HUES64 (cell line): Measurements from ENCODE around the gene NAB1.

Source experiments
- H3K27ac ChIP-seq: 2 replicates; pipeline ENCODE4 v1.7.0; 2013; ENCODE audit warnings: low read depth, low read length, inconsistent platforms
- H3K27me3 ChIP-seq: 2 replicates; pipeline ENCODE4 v1.6.1; 2013; ENCODE audit warnings: mild to moderate bottlenecking, low read length; ENCODE audit not compliant: insufficient read depth
- H3K36me3 ChIP-seq: 2 replicates; pipeline ENCODE4 v1.6.1; 2013; ENCODE audit warnings: mild to moderate bottlenecking, low read length; ENCODE audit not compliant: insufficient read depth
- H3K4me1 ChIP-seq: 2 replicates; pipeline ENCODE4 v1.6.1; 2013; ENCODE audit warnings: mild to moderate bottlenecking, low read length, moderate library complexity; ENCODE audit not compliant: insufficient read depth
- H3K4me3 ChIP-seq: 2 replicates; pipeline ENCODE4 v1.5.1; 2013; ENCODE audit warnings: mild to moderate bottlenecking, low read length, moderate library complexity
- H3K9ac ChIP-seq: 2 replicates; pipeline ENCODE4 v1.6.1; 2013; ENCODE audit warnings: mild to moderate bottlenecking, low read depth, low read length
- H3K9me3 ChIP-seq: 2 replicates; pipeline ENCODE4 v1.6.1; 2013; ENCODE audit warnings: low read depth, low read length; ENCODE audit not compliant: insufficient read depth
- WGBS: fragments of 150-250, 120-280 bp; methylation state at CpG from one replicate; pipeline ENCODE4 v1.1.7; 2013; ENCODE audit warnings: missing lambda C conversion rate; 5-methylcytosine and 5-hydroxymethylcytosine counted together

NAB1 gene

DNA sequence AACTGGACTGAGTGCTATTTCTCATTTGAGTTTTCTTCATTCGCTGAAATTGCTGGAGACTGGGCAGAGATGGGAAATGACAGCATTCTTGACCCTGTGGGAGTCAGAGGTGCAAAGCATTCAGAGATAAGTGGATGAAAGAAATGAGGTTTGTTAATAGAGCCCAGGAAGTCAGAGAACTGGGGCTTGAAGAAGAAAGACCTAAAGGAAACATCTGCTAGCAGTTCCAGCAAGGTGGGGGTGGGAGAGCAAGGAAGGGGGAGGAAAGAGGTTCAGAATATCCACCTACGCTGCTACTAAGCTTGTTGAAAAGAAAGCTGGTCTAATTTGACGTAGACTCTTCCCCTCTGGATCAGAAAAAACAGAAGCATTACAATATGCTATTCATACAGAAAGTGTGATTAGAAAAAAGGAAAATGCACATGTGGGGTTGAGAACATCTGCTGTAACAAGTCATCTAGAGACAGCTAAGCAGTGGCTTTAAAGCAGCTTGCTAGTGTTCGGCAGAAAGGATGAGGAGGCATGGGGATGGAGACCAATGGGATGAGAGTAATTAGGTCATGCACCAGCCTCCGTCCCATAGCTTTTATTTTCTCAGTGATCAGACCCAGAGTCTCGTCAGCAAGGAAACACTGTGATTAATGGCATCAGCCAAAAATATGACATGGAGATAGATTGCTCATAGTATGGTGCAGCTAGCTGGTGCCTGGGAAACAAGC is 29.7 kb downstream of the NAB1 start:
- H3K9me3 ChIP-seq = no peaks in the 10 kb centered on the region
- peak overlapping the region; percentile 2; the same call in 1 of the 2 replicates for H3K9ac ChIP-seq
- peak overlapping the region; percentile 47; the same call in 1 of the 2 replicates for H3K27ac ChIP-seq
- no peak overlapping the region; the same call in 1 of the 2 replicates for H3K4me3 ChIP-seq
- H3K27me3 ChIP-seq = no peaks in the 10 kb centered on the region
- H3K4me1 ChIP-seq = peaks cover 52% of the 10 kb centered on the region
- peaks cover 5% of the 10 kb centered on the region; the same call in 1 of the 2 replicates for H3K36me3 ChIP-seq
- WGBS = 76% methylated on average over 5 of the region's 6 CpGs

DNA sequence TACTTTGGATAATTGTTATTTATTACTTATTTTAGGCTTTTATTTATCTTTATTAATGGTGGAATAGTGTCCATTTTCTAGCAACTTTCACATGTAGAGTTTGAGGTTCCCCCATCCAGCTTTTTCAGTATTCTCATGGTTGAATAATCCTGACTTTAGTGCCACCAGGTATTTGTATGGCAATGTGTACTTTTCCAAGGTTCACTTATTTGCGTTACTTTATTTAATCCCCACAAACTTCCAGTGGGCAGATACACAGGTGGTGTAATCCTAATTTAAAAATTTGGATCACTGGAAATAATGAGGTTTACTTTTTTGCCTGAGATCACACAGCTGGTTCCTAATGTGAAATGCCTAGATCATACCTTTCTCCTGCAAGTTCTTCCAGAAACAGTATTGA is 30.5 kb downstream of the NAB1 start:
- Histone ChIP-seq H3K9me3 (no peaks in the 10 kb centered on the region), H3K4me1 (peaks cover 52% of the 10 kb centered on the region), H3K4me3 (no peak overlapping the region), H3K27ac (peak overlapping the region; percentile 43; the same call in 1 of the 2 replicates), H3K36me3 (no peaks in the 10 kb centered on the region; the same call in 1 of the 2 replicates), H3K9ac (no peak overlapping the region), H3K27me3 (no peaks in the 10 kb centered on the region)
- WGBS = 100% methylated on average over 1 of the region's 1 CpG

DNA sequence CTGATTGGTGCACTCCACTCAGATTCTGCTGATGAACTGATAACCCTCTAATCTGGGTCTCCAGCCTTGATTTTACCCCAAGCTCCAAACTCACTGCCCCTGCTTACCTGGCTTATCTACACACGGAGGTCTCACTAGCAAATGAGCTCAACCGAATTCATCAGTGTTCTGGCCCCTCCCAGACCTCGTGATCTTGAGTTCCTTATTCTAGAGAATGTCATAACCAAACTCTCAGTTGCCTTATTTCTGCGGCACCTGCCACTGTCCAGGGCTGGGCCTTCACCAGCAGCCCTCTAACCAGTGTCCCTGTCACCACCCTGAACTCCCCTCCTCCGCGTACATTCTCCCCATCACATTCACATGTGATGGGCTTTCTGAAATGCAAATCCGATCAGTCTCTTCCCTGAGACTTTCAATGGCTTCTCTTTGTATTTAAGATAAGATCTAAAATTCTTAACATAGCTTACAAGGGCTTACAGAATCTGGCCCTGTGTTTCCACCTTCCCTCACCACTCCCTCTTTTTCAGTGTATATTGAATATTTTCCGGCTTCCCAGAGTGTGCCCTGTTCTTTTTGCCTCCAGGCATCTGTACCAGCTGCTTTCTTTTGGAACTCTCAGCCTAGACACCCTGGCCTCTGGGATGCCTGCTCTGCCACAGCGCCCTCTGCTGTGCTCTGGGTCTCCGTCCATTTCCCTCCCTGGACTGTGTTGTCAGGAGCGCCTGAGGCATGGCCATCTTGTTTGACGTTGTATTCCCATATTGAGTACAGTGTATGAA is 31.1 kb downstream of the NAB1 start:
- Histone ChIP-seq H3K9me3 (no peaks in the 10 kb centered on the region), H3K4me3 (no peak overlapping the region), H3K36me3 (no peaks in the 10 kb centered on the region; the same call in 1 of the 2 replicates), H3K4me1 (peaks cover 55% of the 10 kb centered on the region), H3K27ac (peak overlapping the region; percentile 43; the same call in 1 of the 2 replicates), H3K27me3 (no peaks in the 10 kb centered on the region), H3K9ac (no peak overlapping the region)
- 44% methylated on average over 12 of the region's 12 CpGs for WGBS

DNA sequence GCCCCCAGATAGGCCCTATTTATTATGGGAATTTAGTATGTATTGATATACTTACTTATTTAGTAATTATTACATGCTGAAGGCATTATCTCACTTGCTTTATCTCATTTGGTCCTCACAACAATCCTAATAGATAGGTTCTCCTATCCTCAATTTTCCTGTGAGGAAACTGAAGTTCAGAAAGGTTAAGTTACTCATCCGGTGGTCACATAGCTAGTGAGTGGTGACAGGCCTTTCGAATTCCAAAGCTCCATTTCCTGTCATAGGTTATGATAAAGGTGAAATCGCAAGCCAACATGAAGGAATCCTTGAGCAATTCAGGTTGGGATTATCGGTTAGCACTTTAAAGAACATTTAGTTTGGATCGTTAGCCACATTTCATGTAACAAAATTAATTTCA is 33.3 kb downstream of the NAB1 start:
- no peaks in the 10 kb centered on the region for H3K9me3 ChIP-seq
- no peak overlapping the region for H3K27ac ChIP-seq
- peaks cover 16% of the 10 kb centered on the region; the same call in 1 of the 2 replicates for H3K36me3 ChIP-seq
- no peak overlapping the region for H3K9ac ChIP-seq
- peaks cover 49% of the 10 kb centered on the region for H3K4me1 ChIP-seq
- no peak overlapping the region for H3K4me3 ChIP-seq
- WGBS = 97% methylated on average over 4 of the region's 5 CpGs
- no peaks in the 10 kb centered on the region for H3K27me3 ChIP-seq

DNA sequence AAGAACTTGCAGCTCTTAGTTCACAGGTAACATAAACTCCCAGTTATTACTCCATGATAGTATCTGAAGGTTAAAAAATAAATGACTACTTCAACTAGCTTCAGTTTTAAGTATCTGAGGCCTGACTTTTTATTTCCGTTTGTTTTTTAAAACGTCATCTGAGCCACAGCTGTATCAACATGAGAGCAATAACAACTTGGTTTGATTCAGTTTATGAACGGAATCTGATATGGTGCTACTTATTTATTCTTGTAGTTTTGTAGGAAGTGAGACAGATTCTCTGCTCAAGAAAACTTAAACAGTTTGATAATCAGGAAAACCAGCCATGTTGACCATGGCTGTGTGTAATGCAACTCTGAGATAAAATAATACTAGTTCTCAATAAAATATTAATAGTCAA is 34.9 kb downstream of the NAB1 start:
- H3K9me3 ChIP-seq = no peaks in the 10 kb centered on the region
- 91% methylated on average over 3 of the region's 3 CpGs for WGBS
- H3K4me3 ChIP-seq = no peak overlapping the region
- no peaks in the 10 kb centered on the region for H3K27me3 ChIP-seq
- no peak overlapping the region for H3K9ac ChIP-seq
- peaks cover 30% of the 10 kb centered on the region; the same call in 1 of the 2 replicates for H3K36me3 ChIP-seq
- H3K4me1 ChIP-seq = peaks cover 34% of the 10 kb centered on the region
- H3K27ac ChIP-seq = no peak overlapping the region

DNA sequence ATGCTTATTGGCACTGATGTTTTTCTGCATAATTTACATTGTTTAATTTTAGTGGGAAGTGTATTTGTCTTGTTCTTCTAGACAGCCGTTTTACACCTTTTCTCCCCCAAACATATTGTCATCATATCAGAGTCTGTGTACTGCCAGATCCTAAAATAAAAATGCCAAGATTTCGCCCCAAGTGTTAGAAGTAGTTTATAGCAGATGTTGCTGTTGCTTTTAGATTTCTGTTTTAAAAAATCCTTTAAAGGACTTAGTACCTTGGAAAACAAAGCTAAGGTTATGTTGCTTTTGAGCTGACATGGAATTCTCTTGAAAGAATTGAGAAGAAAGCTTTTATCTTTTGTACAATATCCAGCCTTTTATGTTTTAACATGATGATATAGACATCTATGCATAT is 36.0 kb downstream of the NAB1 start:
- Histone ChIP-seq H3K36me3 (peaks cover 36% of the 10 kb centered on the region; the same call in 1 of the 2 replicates), H3K9me3 (no peaks in the 10 kb centered on the region), H3K27me3 (no peaks in the 10 kb centered on the region), H3K4me1 (peaks cover 24% of the 10 kb centered on the region), H3K9ac (no peak overlapping the region), H3K4me3 (no peak overlapping the region), H3K27ac (no peak overlapping the region)
- 82% methylated on average over 1 of the region's 2 CpGs for WGBS

DNA sequence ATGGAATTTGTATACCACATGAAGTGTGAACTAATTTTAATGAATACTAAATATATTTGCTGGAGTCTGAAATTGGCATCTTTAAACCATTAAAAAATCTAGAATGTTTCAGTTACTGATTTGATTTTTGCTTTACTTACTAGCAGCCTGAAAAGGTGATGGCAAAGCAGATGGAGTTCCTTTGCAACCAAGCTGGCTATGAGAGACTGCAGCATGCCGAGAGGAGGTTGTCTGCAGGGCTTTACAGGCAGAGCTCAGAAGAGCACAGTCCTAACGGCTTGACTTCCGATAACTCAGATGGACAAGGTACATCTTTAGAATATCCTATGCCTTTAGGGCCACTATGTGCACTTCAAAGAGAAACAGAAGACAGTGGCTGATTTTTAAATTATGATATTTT is 36.5 kb downstream of the NAB1 start:
- H3K9me3 ChIP-seq = no peaks in the 10 kb centered on the region
- no peak overlapping the region for H3K4me3 ChIP-seq
- 80% methylated on average over 3 of the region's 3 CpGs for WGBS
- peaks cover 20% of the 10 kb centered on the region for H3K4me1 ChIP-seq
- H3K27me3 ChIP-seq = no peaks in the 10 kb centered on the region
- H3K36me3 ChIP-seq = peaks cover 40% of the 10 kb centered on the region
- no peak overlapping the region for H3K9ac ChIP-seq
- H3K27ac ChIP-seq = no peak overlapping the region

DNA sequence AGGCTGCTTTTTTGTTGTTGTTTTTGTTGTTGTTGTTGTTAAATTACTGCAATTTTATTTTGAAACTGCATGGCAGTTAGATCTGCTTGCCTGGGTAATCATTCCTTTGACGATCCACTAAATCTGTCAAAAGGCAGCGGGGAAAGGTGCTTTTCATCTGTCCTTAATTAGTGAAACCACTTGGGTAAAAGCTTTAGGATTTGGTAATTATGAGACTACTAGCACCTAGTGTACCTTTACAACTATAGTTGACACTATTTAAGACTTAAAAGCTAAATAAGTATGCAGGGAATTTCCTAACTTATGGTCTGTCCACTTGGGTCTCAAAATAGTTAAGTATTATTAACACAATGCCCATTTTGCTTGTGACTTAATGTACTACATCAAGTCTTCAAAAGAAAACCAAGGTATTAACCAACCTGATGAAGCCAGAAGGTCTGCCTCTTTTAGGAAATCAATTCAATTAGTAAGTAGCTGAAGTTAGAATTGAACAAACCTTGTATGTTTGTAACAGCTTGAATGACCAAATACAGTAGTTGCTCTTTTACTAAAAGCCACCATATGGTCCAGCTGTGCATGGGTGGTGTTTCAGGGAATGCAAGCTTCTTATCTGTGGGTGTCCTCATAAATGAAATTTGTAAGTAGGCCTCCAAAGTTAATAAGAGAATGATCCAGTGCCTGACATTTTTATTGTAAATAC is 44.8 kb downstream of the NAB1 start:
- Histone ChIP-seq H3K27me3 (no peaks in the 10 kb centered on the region), H3K4me3 (no peak overlapping the region), H3K27ac (no peak overlapping the region), H3K4me1 (peaks cover 25% of the 10 kb centered on the region), H3K36me3 (peaks cover 22% of the 10 kb centered on the region), H3K9me3 (no peaks in the 10 kb centered on the region), H3K9ac (no peak overlapping the region)
- WGBS = 96% methylated on average over 2 of the region's 2 CpGs

DNA sequence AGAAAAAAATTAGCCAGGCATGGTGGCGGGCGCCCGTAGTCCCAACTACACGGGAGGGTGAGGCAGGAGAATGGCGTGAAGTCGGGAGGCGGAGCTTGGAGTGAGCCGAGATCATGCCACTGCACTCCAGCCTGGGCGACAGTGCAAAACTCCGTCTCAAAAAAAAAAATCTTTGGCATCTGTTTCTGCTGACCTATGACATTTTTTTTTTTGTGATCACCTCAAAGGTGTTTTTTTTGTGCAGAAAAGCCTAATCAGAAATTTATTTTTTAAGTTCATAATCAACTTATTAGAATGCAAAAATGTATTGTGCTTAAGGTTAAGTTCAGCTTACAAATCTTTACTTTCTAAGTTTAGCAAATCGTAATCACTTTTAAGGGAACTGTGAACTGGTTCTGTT is 45.6 kb downstream of the NAB1 start:
- Histone ChIP-seq H3K4me1 (peaks cover 33% of the 10 kb centered on the region), H3K9me3 (no peaks in the 10 kb centered on the region), H3K36me3 (peaks cover 20% of the 10 kb centered on the region), H3K9ac (no peak overlapping the region), H3K27ac (no peak overlapping the region), H3K27me3 (no peaks in the 10 kb centered on the region), H3K4me3 (no peak overlapping the region)
- WGBS = 94% methylated on average over 11 of the region's 11 CpGs

DNA sequence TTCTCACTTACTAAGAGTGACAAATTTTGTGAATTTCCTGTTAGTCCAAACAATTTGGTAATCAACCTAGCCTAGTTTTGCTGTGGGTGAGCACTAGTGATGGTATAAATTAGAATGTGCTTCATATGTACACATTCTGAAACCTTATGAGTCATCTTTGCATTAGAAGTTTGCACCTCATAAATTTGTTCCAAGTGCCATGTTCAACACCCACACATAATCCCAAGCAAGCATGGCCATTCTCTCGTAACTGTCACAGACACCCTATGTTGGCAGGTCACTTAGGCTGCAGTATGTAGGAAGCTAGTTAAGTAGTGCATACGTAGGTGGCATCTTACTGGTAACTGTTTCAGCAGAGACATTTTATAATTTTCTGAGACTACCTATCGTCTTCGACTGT is 46.9 kb downstream of the NAB1 start:
- WGBS = 97% methylated on average over 4 of the region's 4 CpGs
- Histone ChIP-seq H3K27ac (no peak overlapping the region), H3K4me1 (peaks cover 37% of the 10 kb centered on the region), H3K4me3 (no peak overlapping the region), H3K36me3 (peaks cover 8% of the 10 kb centered on the region; the same call in 1 of the 2 replicates), H3K27me3 (no peaks in the 10 kb centered on the region), H3K9ac (no peak overlapping the region), H3K9me3 (no peaks in the 10 kb centered on the region)
